Astrocyte (in vitro differentiated cells and primary cell): ENCODE results near the gene ENTPD3. TPM values are rescaled to one million over a fixed set of nuclear protein-coding genes. Genes with fewer than 3 reads are reported as not detected.

ENCODE experiments used
- DNase-seq: peaks from one replicate; pipeline ENCODE4 v3.0.0-alpha.2; 2010; ENCODE audit warnings: low read depth
- FAIRE-seq: peaks from 2 replicates; lab custom pipeline; 2011; peaks lifted over from hg19 to GRCh38; lab: Jason Lieb, UNC
- H2AFZ ChIP-seq: 2 replicates; pipeline ENCODE4 v1.6.0; 2012; ENCODE audit warnings: low read depth, low read length, inconsistent platforms
- H3K27ac ChIP-seq: 2 replicates; pipeline ENCODE4 v1.5.1; 2011; ENCODE audit warnings: low read depth, low read length, inconsistent platforms
- H3K27me3 ChIP-seq: 2 replicates; pipeline ENCODE4 v1.6.0; 2011; ENCODE audit warnings: low read length, inconsistent platforms; ENCODE audit not compliant: insufficient read depth
- H3K36me3 ChIP-seq: 2 replicates; pipeline ENCODE4 v1.5.1; 2011; ENCODE audit warnings: low read length, inconsistent platforms; ENCODE audit not compliant: insufficient read depth
- H3K4me1 ChIP-seq: 2 replicates; pipeline ENCODE4 v1.5.1; 2011; ENCODE audit warnings: low read length, inconsistent platforms; ENCODE audit not compliant: insufficient read depth
- H3K4me2 ChIP-seq: 2 replicates; pipeline ENCODE4 v1.6.0; 2012; ENCODE audit warnings: low read length, inconsistent platforms
- H3K4me3 ChIP-seq: 2 replicates; pipeline ENCODE4 v1.5.1; 2011; ENCODE audit warnings: low read depth, mild to moderate bottlenecking, low read length, inconsistent platforms; ENCODE audit not compliant: insufficient read depth
- H3K79me2 ChIP-seq: 2 replicates; pipeline ENCODE4 v1.6.0; 2012; ENCODE audit warnings: mild to moderate bottlenecking, low read length, inconsistent platforms; ENCODE audit not compliant: insufficient read depth
- H3K9ac ChIP-seq: 2 replicates; pipeline ENCODE4 v1.6.0; 2012; ENCODE audit warnings: mild to moderate bottlenecking, low read length, inconsistent platforms
- H3K9me3 ChIP-seq: 2 replicates; pipeline ENCODE4 v1.5.1; 2012; ENCODE audit warnings: low read depth, mild to moderate bottlenecking, low read length, inconsistent platforms; ENCODE audit not compliant: insufficient read depth
- H4K20me1 ChIP-seq: 2 replicates; pipeline ENCODE4 v1.6.0; 2012; ENCODE audit warnings: low read length, inconsistent platforms; ENCODE audit not compliant: insufficient read depth
- H3K27ac Mint-ChIP-seq: one replicate; pipeline ENCODE4 v1.8.0; 2021; ENCODE audit warnings: mild to moderate bottlenecking, mixed read lengths; ENCODE audit not compliant: unreplicated experiment
- H3K27me3 Mint-ChIP-seq: one replicate; pipeline ENCODE4 v1.8.0; 2021; ENCODE audit warnings: low read depth, mixed read lengths; ENCODE audit not compliant: unreplicated experiment
- H3K36me3 Mint-ChIP-seq: one replicate; pipeline ENCODE4 v1.8.0; 2021; ENCODE audit warnings: low read depth, mixed read lengths; ENCODE audit not compliant: unreplicated experiment
- H3K4me1 Mint-ChIP-seq: one replicate; pipeline ENCODE4 v1.8.0; 2021; ENCODE audit warnings: low read depth, mixed read lengths; ENCODE audit not compliant: unreplicated experiment
- H3K4me3 Mint-ChIP-seq: one replicate; pipeline ENCODE4 v1.8.0; 2021; ENCODE audit warnings: mild to moderate bottlenecking, moderate library complexity, mixed read lengths; ENCODE audit not compliant: unreplicated experiment
- H3K9me3 Mint-ChIP-seq: one replicate; pipeline ENCODE4 v1.8.0; 2021; ENCODE audit warnings: mild to moderate bottlenecking, mixed read lengths; ENCODE audit not compliant: unreplicated experiment
- CTCF ChIP-seq: IDR thresholded peaks from 2 replicates; pipeline ENCODE4 v1.5.1; 2011; ENCODE audit warnings: low read depth, mild to moderate bottlenecking, inconsistent platforms, low read length, moderate library complexity; ENCODE audit not compliant: insufficient read depth
- EZH2 ChIP-seq: IDR thresholded peaks from 2 replicates; pipeline ENCODE4 v1.6.1; 2012; ENCODE audit warnings: mild to moderate bottlenecking, low read length, inconsistent platforms; ENCODE audit not compliant: insufficient read depth
- total RNA-seq: library from RNA; stranded (reverse); gene quantifications from 2 replicates; pipeline ENCODE4 v1.2.1, GENCODE V29; 2021

Gene ENTPD3
- total RNA-seq, 1 donor from 2014 or later: 0.75 TPM

- peak overlapping the region; percentile 92 for H3K4me3 Mint-ChIP-seq
- Histone ChIP-seq H3K27me3 (no peaks in the 10 kb centered on the region), H2AFZ (peak overlapping the region; percentile 97), H3K27ac (no peak overlapping the region), H3K4me2 (peak overlapping the region; percentile 85), H3K79me2 (no peaks in the 10 kb centered on the region), H4K20me1 (no peaks in the 10 kb centered on the region), H3K4me1 (peaks cover 4% of the 10 kb centered on the region), H3K36me3 (no peaks in the 10 kb centered on the region), H3K9me3 (no peaks in the 10 kb centered on the region), H3K4me3 (peak overlapping the region; percentile 76), H3K9ac (peak overlapping the region; percentile 88)
- no peaks in the 10 kb centered on the region for H3K9me3 Mint-ChIP-seq
- H3K36me3 Mint-ChIP-seq: peaks cover 5% of the 10 kb centered on the region
- peaks cover 6% of the 10 kb centered on the region for H3K4me1 Mint-ChIP-seq
- peak overlapping the region; percentile 94 for H3K27ac Mint-ChIP-seq
- no peak for DNase-seq
- H3K27me3 Mint-ChIP-seq: no peaks in the 10 kb centered on the region
- FAIRE-seq: no peak
- no peak for TF ChIP-seq EZH2
- TF ChIP-seq CTCF: no peak
These were observed 90.7 kb downstream of the ENTPD3 start for GRCh38 chr3:40477666-40478065.

Other genes with a start within 250 kb of the ENTPD3 start
- 59.3 and 62.5 TPM in 2 replicates for gene EIF1B, start 77.5 kb upstream of the ENTPD3 start, total RNA-seq
- 1,485 and 1,706 TPM in 2 replicates for gene RPL14, start 70.2 kb downstream of the ENTPD3 start, total RNA-seq
- gene ZNF619, start 89.9 kb downstream of the ENTPD3 start, total RNA-seq: 2.9 and 3.4 TPM in 2 replicates
- gene ZNF620, start 118.9 kb downstream of the ENTPD3 start, total RNA-seq: 2.9 and 4.2 TPM in 2 replicates
- gene ZNF621, start 137.8 kb downstream of the ENTPD3 start, total RNA-seq: 26.6 and 28.9 TPM in 2 replicates